Mammary epithelial cell (primary cell): ENCODE results near the gene TIGD4.

Experiments
- EZH2 ChIP-seq: IDR thresholded peaks from 2 replicates; pipeline ENCODE4 v1.6.1; 2012; ENCODE audit warnings: low read length, inconsistent platforms, borderline replicate concordance
- TF ChIP-seq, protein P1 (sequence below), 2 donors: IDR thresholded peaks in 1 of 2; conservative IDR thresholded peaks in 1 of 2; 2 replicates each; pipeline ENCODE4 v1.5.1; 2011 to 2012; ENCODE audit warnings: inconsistent platforms in 2 of 2, low read length in 2 of 2, mild to moderate bottlenecking in 2 of 2, control low read depth in 1 of 2, low read depth in 1 of 2; ENCODE audit not compliant: insufficient read depth in 1 of 2; ENCODE audit errors: extremely low read depth in 1 of 2

DNA sequence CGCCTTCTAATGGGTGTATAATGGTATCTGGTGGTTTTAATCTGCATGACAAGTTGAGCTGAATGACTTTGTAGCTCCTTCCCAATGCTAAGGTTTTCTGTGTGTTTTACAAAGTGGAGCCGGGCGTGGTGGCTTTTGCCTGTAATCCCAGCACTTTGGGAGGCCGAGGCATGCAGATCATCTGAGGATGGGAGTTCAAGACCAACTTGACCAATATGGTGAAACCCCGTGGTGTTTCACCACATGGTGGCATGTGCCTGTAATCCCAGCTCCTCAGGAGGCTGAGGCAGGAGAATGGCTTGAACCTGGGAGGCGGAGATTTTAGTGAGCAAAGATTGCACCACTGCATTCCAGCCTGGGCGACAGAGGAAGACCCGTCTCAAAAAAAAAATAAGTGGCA is 29.1 kb upstream of the TIGD4 start:
- TF ChIP-seq, protein P1, sequence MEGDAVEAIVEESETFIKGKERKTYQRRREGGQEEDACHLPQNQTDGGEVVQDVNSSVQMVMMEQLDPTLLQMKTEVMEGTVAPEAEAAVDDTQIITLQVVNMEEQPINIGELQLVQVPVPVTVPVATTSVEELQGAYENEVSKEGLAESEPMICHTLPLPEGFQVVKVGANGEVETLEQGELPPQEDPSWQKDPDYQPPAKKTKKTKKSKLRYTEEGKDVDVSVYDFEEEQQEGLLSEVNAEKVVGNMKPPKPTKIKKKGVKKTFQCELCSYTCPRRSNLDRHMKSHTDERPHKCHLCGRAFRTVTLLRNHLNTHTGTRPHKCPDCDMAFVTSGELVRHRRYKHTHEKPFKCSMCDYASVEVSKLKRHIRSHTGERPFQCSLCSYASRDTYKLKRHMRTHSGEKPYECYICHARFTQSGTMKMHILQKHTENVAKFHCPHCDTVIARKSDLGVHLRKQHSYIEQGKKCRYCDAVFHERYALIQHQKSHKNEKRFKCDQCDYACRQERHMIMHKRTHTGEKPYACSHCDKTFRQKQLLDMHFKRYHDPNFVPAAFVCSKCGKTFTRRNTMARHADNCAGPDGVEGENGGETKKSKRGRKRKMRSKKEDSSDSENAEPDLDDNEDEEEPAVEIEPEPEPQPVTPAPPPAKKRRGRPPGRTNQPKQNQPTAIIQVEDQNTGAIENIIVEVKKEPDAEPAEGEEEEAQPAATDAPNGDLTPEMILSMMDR (conservative IDR thresholded peaks at IDR 0.05 in 1 of 2, IDR thresholded peaks at IDR 0.05 in 1 of 2; ENCODE audit: extremely low read depth in 1 of 2, insufficient read depth in 1 of 2, low read depth in 1 of 2, low read length in 2 of 2): no peak
- TF ChIP-seq EZH2: no peak
